Gastrocnemius medialis (tissue), 4 donors: ENCODE measurements around the gene PPM1L. TPM values are rescaled to one million over a fixed set of nuclear protein-coding genes. Genes with fewer than 3 reads are reported as not detected.

Source experiments
- ATAC-seq, 2 donors: fragments of 150-250 bp; one replicate each; pipeline ENCODE4 v1.9.1; 2016
- DNase-seq, 2 donors: peaks; one replicate each; pipeline ENCODE4 v3.0.0-alpha.2; 2019
- H3K27ac ChIP-seq, 4 donors: fragments of 200-600 bp; sonication (generic); 1 replicate in 1 of 4; 2 replicates in 3 of 4; pipeline ENCODE4 v1.5.1; 2016 to 2018; ENCODE audit warnings: mild to moderate bottlenecking in 2 of 4, moderate library complexity in 1 of 4
- H3K27me3 ChIP-seq, 3 donors: fragments of 200-600 bp; sonication (generic) in 2 of 3; 1 replicate in 1 of 3; 2 replicates in 2 of 3; pipeline versions ENCODE4 v1.5.1 to v1.6.0; 2016 to 2019; ENCODE audit warnings: mild to moderate bottlenecking in 1 of 3, moderate library complexity in 1 of 3
- H3K36me3 ChIP-seq, 2 donors: fragments of 200-600 bp; sonication (generic) in 1 of 2; one replicate each; pipeline ENCODE4 v1.5.1; 2017 to 2018
- H3K4me1 ChIP-seq, 2 donors: fragments of 200-600 bp; sonication (generic) in 1 of 2; one replicate each; pipeline ENCODE4 v1.5.1; 2016 to 2017; ENCODE audit warnings: mild to moderate bottlenecking in 2 of 2
- H3K4me3 ChIP-seq, 4 donors: fragments of 200-600 bp; sonication (generic) in 3 of 4; 1 replicate in 1 of 4; 2 replicates in 3 of 4; pipeline ENCODE4 v1.5.1; 2016 to 2019; ENCODE audit warnings: mild to moderate bottlenecking in 2 of 4
- H3K9me3 ChIP-seq, 3 donors: fragments of 200-600 bp; sonication (generic) in 2 of 3; 1 replicate in 1 of 3; 2 replicates in 2 of 3; pipeline ENCODE4 v1.5.1; 2016 to 2019
- POLR2A ChIP-seq, 2 donors: fragments of 450-650 bp; IDR thresholded peaks; one replicate each; pipeline ENCODE4 v1.6.1; 2017; ENCODE audit warnings: antibody characterized with exemption in 2 of 2, mild to moderate bottlenecking in 2 of 2, moderate library complexity in 2 of 2
- in situ Hi-C, 4 donors: fragments of 200-750 bp; cut with MboI; loops; one replicate each; pipeline versions ENCODE4 v1.15.0 to v1.8.0; 2017; ENCODE audit warnings: low sequenced_read_pairs in 4 of 4
- intact Hi-C: fragments of 100-400 bp; cut with DNase I; formaldehyde crosslinking; loops from one replicate; pipeline ENCODE4 v1.15.1; 2023; ENCODE audit warnings: low total_unique reads
- total RNA-seq, 4 donors: library from RNA; depleted of rRNA; stranded (reverse); fragments of >200 nt; gene quantifications; one replicate each; pipeline versions ENCODE4 v1.1.0 to v1.2.3, GENCODE V29; 2016
- TF ChIP-seq, protein P1 (sequence below), 5 experiments: fragments of 450-650 bp in 3 of 5; fragments of 200-600 bp in 2 of 5; sonication (generic) in 2 of 5; IDR thresholded peaks in 4 of 5; conservative IDR thresholded peaks in 1 of 5; 1 replicate in 4 of 5; 2 replicates in 1 of 5; pipeline ENCODE4 v1.5.1; 2016 to 2019; ENCODE audit warnings: antibody characterized with exemption in 5 of 5, mild to moderate bottlenecking in 3 of 5, moderate library complexity in 3 of 5

Gene PPM1L
- total RNA-seq, 4 donors from 2014 or later: 85.0 to 243 (median 122) TPM

- Histone ChIP-seq H3K27ac (no peak overlapping the region), H3K36me3 (no peaks in the 10 kb centered on the region), H3K4me1 (peaks cover 8 to 13% of the 10 kb centered on the region in 2 donors), H3K27me3 (no peaks in the 10 kb centered on the region), H3K4me3 (no peak overlapping the region), H3K9me3 (no peaks in the 10 kb centered on the region)
- intact Hi-C loops (no loop called here), in situ Hi-C loops (no loop called here)
- TF ChIP-seq, protein P1, sequence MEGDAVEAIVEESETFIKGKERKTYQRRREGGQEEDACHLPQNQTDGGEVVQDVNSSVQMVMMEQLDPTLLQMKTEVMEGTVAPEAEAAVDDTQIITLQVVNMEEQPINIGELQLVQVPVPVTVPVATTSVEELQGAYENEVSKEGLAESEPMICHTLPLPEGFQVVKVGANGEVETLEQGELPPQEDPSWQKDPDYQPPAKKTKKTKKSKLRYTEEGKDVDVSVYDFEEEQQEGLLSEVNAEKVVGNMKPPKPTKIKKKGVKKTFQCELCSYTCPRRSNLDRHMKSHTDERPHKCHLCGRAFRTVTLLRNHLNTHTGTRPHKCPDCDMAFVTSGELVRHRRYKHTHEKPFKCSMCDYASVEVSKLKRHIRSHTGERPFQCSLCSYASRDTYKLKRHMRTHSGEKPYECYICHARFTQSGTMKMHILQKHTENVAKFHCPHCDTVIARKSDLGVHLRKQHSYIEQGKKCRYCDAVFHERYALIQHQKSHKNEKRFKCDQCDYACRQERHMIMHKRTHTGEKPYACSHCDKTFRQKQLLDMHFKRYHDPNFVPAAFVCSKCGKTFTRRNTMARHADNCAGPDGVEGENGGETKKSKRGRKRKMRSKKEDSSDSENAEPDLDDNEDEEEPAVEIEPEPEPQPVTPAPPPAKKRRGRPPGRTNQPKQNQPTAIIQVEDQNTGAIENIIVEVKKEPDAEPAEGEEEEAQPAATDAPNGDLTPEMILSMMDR (IDR thresholded peaks at IDR 0.05 in 4 of 5, conservative IDR thresholded peaks at IDR 0.05 in 1 of 5): no peak
- TF ChIP-seq POLR2A (IDR thresholded peaks at IDR 0.05): no peak
- ATAC-seq: no peak
- no peak for DNase-seq
Measured at GRCh38 chr3:160956785-160957184, 200.8 kb downstream of the PPM1L start.

- H3K27ac ChIP-seq: no peak overlapping the region
- H3K4me1 ChIP-seq: peaks cover 0 to 8% of the 10 kb centered on the region in 2 donors
- no peak overlapping the region for H3K4me3 ChIP-seq
- H3K27me3 ChIP-seq: no peaks in the 10 kb centered on the region
- in situ Hi-C loops: no loop called here
- TF ChIP-seq, protein P1 (IDR thresholded peaks at IDR 0.05 in 4 of 5, conservative IDR thresholded peaks at IDR 0.05 in 1 of 5): no peak
- no peak for TF ChIP-seq POLR2A (IDR thresholded peaks at IDR 0.05)
- ATAC-seq (no peak), DNase-seq (no peak)
- H3K36me3 ChIP-seq: no peaks in the 10 kb centered on the region
- intact Hi-C loops: no loop called here
- no peaks in the 10 kb centered on the region for H3K9me3 ChIP-seq
Measured at GRCh38 chr3:160960568-160960967, 204.5 kb downstream of the PPM1L start.

DNA sequence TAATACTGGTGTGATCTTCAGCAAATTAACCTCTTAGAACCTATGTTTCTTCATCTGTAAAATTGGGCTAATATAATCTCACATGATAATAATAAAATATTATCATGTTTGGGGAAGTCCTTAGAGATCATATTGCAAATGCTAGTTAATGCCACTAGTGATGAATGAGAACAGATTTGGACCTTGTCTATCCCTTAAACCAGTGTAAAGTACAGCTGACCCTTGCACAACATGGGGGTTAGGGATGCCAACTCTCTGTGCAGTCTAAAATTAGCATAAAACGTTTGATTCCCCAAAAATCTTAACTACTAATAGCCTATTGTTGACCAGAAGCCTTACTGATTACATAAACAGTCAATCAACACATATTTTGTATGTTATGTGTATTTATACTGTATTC is 207.9 kb downstream of the PPM1L start:
- in situ Hi-C loops: no loop called here

GRCh38 chr3:160968761-160969160 is 212.7 kb downstream of the PPM1L start:
- no peak overlapping the region for H3K27ac ChIP-seq
- H3K4me3 ChIP-seq: no peak overlapping the region
- no peaks in the 10 kb centered on the region for H3K36me3 ChIP-seq
- no peaks in the 10 kb centered on the region for H3K9me3 ChIP-seq
- intact Hi-C loops (no loop called here), in situ Hi-C loops (no loop called here)
- DNase-seq (no peak), ATAC-seq (peak in 1 of 2 donors; percentile 27)
- peaks cover 0 to 11% of the 10 kb centered on the region in 2 donors for H3K4me1 ChIP-seq
- no peaks in the 10 kb centered on the region for H3K27me3 ChIP-seq
- TF ChIP-seq, protein P1 (IDR thresholded peaks at IDR 0.05 in 4 of 5, conservative IDR thresholded peaks at IDR 0.05 in 1 of 5): no peak
- no peak for TF ChIP-seq POLR2A (IDR thresholded peaks at IDR 0.05)

More for the DNA sequence above, 207.9 kb downstream of the PPM1L start:
- Histone ChIP-seq H3K4me3 (no peak overlapping the region), H3K36me3 (no peaks in the 10 kb centered on the region), H3K9me3 (no peaks in the 10 kb centered on the region), H3K27me3 (no peaks in the 10 kb centered on the region), H3K4me1 (peaks cover 0 to 8% of the 10 kb centered on the region in 2 donors), H3K27ac (no peak overlapping the region)
- ATAC-seq: no peak
- intact Hi-C loops: no loop called here
- TF ChIP-seq POLR2A (IDR thresholded peaks at IDR 0.05): no peak
- TF ChIP-seq, protein P1 (IDR thresholded peaks at IDR 0.05 in 4 of 5, conservative IDR thresholded peaks at IDR 0.05 in 1 of 5): no peak
- no peak for DNase-seq
